Fibroblast of pulmonary artery (primary cell): ENCODE data around the gene ENTPD3.

Source experiments
- DNase-seq: peaks from one replicate; pipeline ENCODE4 v3.0.0-alpha.2; 2010; ENCODE audit warnings: low read depth
- H3K4me3 ChIP-seq: replicated peaks from 2 replicates; pipeline ENCODE4 v1.5.1; 2011; ENCODE audit warnings: low read depth, mild to moderate bottlenecking, control low read depth, low read length, moderate library complexity
- TF ChIP-seq, protein P1 (sequence below): IDR thresholded peaks from 2 replicates; pipeline ENCODE4 v1.5.1; 2011; ENCODE audit warnings: mild to moderate bottlenecking, control low read depth, low read length, inconsistent platforms; ENCODE audit errors: missing control alignments

ENTPD3 gene

DNA sequence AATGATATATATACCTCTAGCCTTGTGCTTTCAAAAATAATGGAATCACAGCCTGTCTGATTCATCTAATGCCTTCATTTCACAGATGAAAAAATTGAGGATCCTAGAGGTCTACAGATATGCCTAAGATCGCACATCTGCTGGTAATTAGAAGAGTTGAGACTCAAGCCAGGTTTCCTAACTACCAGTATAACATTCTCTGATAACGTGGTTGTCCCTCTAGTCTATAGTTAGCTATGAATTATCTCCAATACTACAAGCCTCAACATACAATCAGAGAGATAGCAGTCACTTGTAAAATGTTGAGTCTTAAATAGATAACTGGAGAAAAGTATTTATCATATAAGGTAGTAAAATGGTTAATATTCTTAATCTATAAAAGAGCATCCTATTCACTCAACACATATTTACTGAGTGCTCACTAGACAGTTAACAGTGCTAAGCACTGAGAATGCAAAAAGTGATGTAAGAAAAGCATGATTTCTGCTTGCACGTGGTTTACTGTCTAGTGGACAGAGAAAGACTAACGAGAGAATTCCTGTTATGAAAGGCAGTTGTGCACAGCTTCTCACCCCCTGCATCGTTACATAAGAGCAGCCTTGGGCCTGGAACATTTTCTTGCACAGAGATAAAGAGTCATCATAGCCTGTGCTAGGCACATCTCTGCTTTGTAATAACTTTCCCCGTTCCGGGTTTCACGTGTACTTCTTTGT is 4.9 kb upstream of the ENTPD3 start:
- no peak for DNase-seq
- TF ChIP-seq, protein P1, sequence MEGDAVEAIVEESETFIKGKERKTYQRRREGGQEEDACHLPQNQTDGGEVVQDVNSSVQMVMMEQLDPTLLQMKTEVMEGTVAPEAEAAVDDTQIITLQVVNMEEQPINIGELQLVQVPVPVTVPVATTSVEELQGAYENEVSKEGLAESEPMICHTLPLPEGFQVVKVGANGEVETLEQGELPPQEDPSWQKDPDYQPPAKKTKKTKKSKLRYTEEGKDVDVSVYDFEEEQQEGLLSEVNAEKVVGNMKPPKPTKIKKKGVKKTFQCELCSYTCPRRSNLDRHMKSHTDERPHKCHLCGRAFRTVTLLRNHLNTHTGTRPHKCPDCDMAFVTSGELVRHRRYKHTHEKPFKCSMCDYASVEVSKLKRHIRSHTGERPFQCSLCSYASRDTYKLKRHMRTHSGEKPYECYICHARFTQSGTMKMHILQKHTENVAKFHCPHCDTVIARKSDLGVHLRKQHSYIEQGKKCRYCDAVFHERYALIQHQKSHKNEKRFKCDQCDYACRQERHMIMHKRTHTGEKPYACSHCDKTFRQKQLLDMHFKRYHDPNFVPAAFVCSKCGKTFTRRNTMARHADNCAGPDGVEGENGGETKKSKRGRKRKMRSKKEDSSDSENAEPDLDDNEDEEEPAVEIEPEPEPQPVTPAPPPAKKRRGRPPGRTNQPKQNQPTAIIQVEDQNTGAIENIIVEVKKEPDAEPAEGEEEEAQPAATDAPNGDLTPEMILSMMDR: no peak
- H3K4me3 ChIP-seq: no peak overlapping the region

DNA sequence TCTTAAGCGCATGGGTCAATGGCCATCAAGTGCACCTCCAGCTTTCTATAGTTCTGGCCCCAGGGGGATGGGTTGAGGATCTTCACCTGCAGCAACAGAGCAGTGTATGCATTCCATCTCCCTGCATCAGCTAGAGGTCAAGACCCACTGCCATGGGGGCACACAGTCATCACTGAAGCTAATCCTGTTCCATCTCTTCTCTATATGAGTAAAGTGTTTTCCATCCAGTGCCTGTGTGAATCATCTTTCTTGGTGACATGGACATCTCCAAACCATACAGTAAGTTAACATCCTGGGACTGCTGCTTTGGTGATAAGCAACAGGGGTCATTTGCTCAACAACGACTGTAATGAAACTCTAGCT is 4.4 kb upstream of the ENTPD3 start:
- DNase-seq: no peak
- TF ChIP-seq, protein P1: no peak
- no peak overlapping the region for H3K4me3 ChIP-seq

DNA sequence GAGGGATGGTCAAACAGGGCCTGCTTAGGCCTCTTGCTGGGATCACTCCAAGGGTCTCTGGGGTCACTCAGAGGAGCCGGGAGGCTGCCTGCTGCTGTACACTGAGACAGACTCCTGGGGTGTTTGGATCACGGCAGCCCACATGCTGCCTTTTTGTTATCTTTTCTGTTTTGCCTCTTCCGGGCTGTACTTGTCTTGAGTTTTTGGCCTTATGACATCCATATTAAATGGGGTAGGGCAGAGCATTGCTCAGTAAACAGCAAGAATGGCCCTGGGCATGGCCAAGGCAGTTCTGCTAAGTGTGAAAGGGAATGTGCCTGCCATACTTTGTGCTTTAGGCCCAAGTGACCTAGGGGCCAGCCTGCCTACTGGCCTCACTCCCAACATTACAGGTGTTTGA is 771 bp upstream of the ENTPD3 start:
- H3K4me3 ChIP-seq: no peak overlapping the region
- DNase-seq: no peak
- TF ChIP-seq, protein P1: no peak

DNA sequence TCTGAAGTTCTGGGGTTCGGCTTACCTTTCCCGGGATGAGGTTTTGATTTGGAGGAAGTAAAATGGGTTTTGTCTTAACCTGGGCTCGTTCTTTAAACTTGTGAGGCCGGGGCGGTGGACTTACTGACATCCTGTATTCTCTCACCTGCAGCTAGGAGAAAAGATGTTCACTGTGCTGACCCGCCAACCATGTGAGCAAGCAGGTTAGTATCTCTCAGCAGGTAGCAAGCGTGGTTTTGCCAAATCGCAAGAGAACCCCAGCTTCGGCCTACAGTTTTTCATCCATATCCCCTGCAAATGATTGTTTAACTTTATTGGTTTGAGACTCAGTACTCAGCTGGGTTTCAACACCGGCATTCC is 891 bp downstream of the ENTPD3 start:
- no peak overlapping the region for H3K4me3 ChIP-seq
- no peak for DNase-seq
- TF ChIP-seq, protein P1: no peak

DNA sequence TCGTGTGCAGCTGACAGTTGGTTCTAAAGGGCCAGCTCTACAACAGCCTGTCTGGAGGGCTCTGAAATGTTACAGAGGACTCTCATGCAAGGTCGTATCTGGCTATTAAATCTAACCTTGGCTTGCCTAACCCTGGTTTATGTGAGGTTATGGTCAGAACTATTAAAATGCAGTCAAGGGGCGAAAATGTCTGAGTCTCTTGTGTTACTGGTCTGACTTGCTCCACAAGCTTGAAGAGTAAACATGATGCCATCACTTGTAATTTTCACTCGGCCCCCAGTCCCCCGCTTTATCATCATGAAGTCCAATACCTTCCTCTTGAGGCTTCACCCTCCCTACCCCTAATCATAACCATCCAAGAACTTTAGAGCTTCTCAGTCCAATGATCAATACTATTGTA is 9.4 kb downstream of the ENTPD3 start:
- no peak overlapping the region for H3K4me3 ChIP-seq
- DNase-seq: no peak
- TF ChIP-seq, protein P1: no peak

DNA sequence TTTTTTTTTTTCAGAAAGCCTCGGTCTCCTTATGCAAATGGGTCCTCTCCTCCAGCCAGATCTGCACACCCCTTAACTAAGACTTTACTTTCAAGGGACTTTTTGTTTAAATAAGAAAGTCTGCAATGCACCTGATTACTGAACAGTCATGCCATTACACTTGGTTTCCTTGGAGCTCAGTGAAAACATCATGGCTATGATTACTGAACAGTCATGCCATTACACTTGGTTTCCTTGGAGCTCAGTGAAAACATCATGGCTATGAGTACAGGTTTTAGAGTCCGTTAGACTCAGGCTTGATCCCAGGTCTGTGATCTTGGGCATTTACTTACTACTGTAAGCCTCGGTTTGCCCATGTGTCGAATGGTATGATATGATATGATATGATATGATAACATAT is 10.1 kb downstream of the ENTPD3 start:
- H3K4me3 ChIP-seq: no peak overlapping the region
- no peak for DNase-seq
- TF ChIP-seq, protein P1: no peak

DNA sequence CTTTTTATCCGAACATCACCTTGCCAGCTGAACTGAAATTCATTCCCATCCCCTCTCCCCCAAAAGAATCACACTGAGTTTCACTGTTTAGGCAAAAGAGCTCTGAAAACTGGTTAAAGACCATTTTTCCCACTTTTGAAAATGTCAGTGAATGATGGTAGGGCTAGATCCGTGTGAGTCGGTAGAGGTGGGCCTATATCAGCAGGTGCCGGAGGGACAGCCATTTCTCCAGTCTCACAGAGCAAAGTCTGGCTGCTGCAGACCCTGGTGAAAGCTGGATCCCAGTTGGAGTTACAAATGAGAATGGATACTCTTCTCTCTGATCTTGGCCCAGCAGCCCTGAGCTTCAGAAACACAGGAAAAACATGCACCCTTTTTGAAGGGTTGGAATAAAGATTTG is 10.9 kb downstream of the ENTPD3 start:
- no peak for DNase-seq
- H3K4me3 ChIP-seq: no peak overlapping the region
- TF ChIP-seq, protein P1: no peak
